Suprapubic skin (tissue), 4 donors: ENCODE measurements around the gene REP15. TPM values are rescaled to one million over a fixed set of nuclear protein-coding genes. Genes with fewer than 3 reads are reported as not detected.

ENCODE experiments used
- DNase-seq, 2 donors: peaks; one replicate each; pipeline ENCODE4 v3.0.0-alpha.2; 2019; ENCODE audit warnings: low spot score in 2 of 2
- H3K27ac ChIP-seq: fragments of 200-600 bp; sonication (generic); one replicate; pipeline ENCODE4 v1.5.1; 2019
- H3K27me3 ChIP-seq: fragments of 200-600 bp; sonication (generic); one replicate; pipeline ENCODE4 v1.5.1; 2019
- H3K36me3 ChIP-seq: fragments of 200-600 bp; sonication (generic); one replicate; pipeline ENCODE4 v1.5.1; 2019
- H3K4me1 ChIP-seq: fragments of 200-600 bp; sonication (generic); one replicate; pipeline ENCODE4 v1.5.1; 2019
- H3K4me3 ChIP-seq: fragments of 200-600 bp; sonication (generic); one replicate; pipeline ENCODE4 v1.5.1; 2019; ENCODE audit warnings: mild to moderate bottlenecking
- H3K9me3 ChIP-seq: fragments of 200-600 bp; sonication (generic); one replicate; pipeline ENCODE4 v1.5.1; 2019
- CTCF ChIP-seq, 2 donors: fragments of 200-600 bp in 1 of 2; fragments of 450-650 bp in 1 of 2; sonication (generic) in 1 of 2; IDR thresholded peaks; one replicate each; pipeline ENCODE4 v1.5.1; 2016 to 2019; ENCODE audit warnings: antibody characterized with exemption in 2 of 2, mild to moderate bottlenecking in 1 of 2, moderate library complexity in 1 of 2
- EP300 ChIP-seq: sonication (generic); formaldehyde crosslinking; IDR thresholded peaks from one replicate; pipeline ENCODE4 v1.6.1; 2017; ENCODE audit warnings: antibody characterized with exemption
- POLR2A ChIP-seq, 2 donors: fragments of 450-650 bp; IDR thresholded peaks; one replicate each; pipeline ENCODE4 v1.6.1; 2017; ENCODE audit warnings: antibody characterized with exemption in 2 of 2, mild to moderate bottlenecking in 2 of 2, moderate library complexity in 2 of 2
- POLR2AphosphoS5 ChIP-seq, 3 donors: sonication (generic); formaldehyde crosslinking; IDR thresholded peaks; one replicate each; pipeline ENCODE4 v1.6.1; 2017; ENCODE audit warnings: antibody characterized with exemption in 3 of 3
- WGBS: methylation state at CpG from one replicate; pipeline ENCODE4 v1.1.5; 2018; 5-methylcytosine and 5-hydroxymethylcytosine counted together
- total RNA-seq, 4 donors: library from RNA; depleted of rRNA; stranded (reverse); fragments of >200 nt; gene quantifications; one replicate each; pipeline ENCODE4 v1.1.0, GENCODE V29; 2016

Gene REP15
- total RNA-seq, 4 donors from 2014 or later = 0.99 to 2.1 (median 1.5) TPM

GRCh38 chr12:27657296-27657695 lies 39.0 kb upstream of the REP15 start:
- TF ChIP-seq POLR2AphosphoS5 (IDR thresholded peaks at IDR 0.05) (no peak), POLR2A (IDR thresholded peaks at IDR 0.05) (no peak), CTCF (IDR thresholded peaks at IDR 0.05) (no peak), EP300 (no peak)
- Histone ChIP-seq H3K4me1 (no peaks in the 10 kb centered on the region), H3K9me3 (no peaks in the 10 kb centered on the region), H3K4me3 (no peak overlapping the region), H3K36me3 (peaks cover 40% of the 10 kb centered on the region), H3K27me3 (no peaks in the 10 kb centered on the region), H3K27ac (no peak overlapping the region)
- no peak for DNase-seq
- WGBS = 94% methylated on average over 4 of the region's 4 CpGs

DNA sequence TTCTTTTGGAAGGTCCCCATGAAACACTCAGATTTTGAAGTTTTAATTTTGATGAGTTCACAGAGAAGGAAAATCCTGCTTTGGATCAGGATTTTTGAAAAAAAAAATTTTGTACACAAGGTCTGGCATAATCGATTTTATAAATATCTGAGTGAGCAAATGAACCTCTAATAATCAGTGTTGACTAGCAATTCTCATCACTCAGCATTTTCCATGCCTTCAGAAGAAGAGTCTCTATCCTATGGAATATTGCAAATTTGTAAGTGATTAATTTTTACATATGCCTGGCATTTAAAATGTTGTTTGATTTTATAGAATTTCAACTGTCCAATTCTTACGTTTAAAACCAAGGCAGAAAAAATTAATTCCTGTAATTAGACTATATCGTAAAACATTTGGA lies 30.5 kb upstream of the REP15 start:
- no peak overlapping the region for H3K4me3 ChIP-seq
- no peak overlapping the region for H3K27ac ChIP-seq
- DNase-seq = no peak
- TF ChIP-seq POLR2A (IDR thresholded peaks at IDR 0.05) = no peak
- TF ChIP-seq CTCF (IDR thresholded peaks at IDR 0.05) = no peak
- no peak for TF ChIP-seq POLR2AphosphoS5 (IDR thresholded peaks at IDR 0.05)
- no peak for TF ChIP-seq EP300
- H3K27me3 ChIP-seq = no peaks in the 10 kb centered on the region
- H3K9me3 ChIP-seq = no peaks in the 10 kb centered on the region
- 73% methylated on average over 3 of the region's 3 CpGs for WGBS
- peaks cover 70% of the 10 kb centered on the region for H3K36me3 ChIP-seq
- no peaks in the 10 kb centered on the region for H3K4me1 ChIP-seq

DNA sequence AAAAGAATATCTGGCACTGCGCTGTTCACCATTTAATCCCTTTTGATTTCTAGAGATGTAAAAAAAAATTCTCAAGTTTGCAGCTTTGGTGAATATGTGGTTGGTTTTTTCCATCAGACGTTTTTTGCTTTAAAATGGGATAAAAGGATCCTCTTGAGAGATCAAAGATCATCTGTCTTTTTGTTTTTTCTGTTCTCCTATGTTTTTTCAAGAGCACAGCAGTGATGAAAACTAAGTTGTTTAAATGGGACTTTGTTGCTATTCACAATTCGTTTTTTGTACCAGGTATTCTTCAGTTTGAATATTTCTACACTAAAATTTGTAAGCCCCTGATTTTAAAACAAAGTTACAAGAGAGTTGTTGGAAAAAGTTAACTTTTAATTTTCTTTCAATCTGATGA lies 29.7 kb upstream of the REP15 start:
- Histone ChIP-seq H3K27me3 (no peaks in the 10 kb centered on the region), H3K27ac (no peak overlapping the region), H3K4me1 (no peaks in the 10 kb centered on the region), H3K36me3 (peaks cover 68% of the 10 kb centered on the region), H3K4me3 (no peak overlapping the region), H3K9me3 (no peaks in the 10 kb centered on the region)
- DNase-seq = no peak
- 54% methylated on average over 3 of the region's 3 CpGs for WGBS
- TF ChIP-seq POLR2AphosphoS5 (IDR thresholded peaks at IDR 0.05) (no peak), POLR2A (IDR thresholded peaks at IDR 0.05) (no peak), EP300 (no peak), CTCF (IDR thresholded peaks at IDR 0.05) (no peak)

GRCh38 chr12:27667540-27667939 lies 28.7 kb upstream of the REP15 start:
- WGBS = 84% methylated on average over 6 of the region's 6 CpGs
- Histone ChIP-seq H3K36me3 (peaks cover 65% of the 10 kb centered on the region), H3K4me3 (no peak overlapping the region), H3K27ac (no peak overlapping the region), H3K9me3 (no peaks in the 10 kb centered on the region), H3K4me1 (peaks cover 5% of the 10 kb centered on the region), H3K27me3 (no peaks in the 10 kb centered on the region)
- DNase-seq = no peak
- TF ChIP-seq POLR2AphosphoS5 (IDR thresholded peaks at IDR 0.05) = no peak
- no peak for TF ChIP-seq EP300
- no peak for TF ChIP-seq CTCF (IDR thresholded peaks at IDR 0.05)
- TF ChIP-seq POLR2A (IDR thresholded peaks at IDR 0.05) = no peak

DNA sequence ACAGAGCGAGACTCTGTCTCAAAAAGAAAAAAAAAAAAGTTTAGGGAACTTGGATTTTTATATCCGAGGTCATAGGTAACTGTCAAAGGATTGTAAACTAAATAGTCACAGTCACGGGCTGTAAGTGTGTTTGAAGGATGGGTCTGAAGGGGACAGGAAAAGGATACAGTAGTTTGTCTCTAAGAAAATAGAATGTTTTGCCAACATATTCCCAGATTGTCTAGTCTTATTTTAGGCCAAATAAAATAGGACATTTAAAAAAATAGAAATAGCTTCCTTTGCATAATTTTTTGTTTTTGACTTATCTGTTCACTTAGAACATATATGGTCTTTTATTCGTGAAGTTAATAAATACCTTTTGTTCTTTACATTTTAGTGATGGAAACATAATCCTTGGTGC lies 24.2 kb upstream of the REP15 start:
- H3K4me1 ChIP-seq = peaks cover 6% of the 10 kb centered on the region
- no peaks in the 10 kb centered on the region for H3K9me3 ChIP-seq
- no peak overlapping the region for H3K4me3 ChIP-seq
- H3K27ac ChIP-seq = no peak overlapping the region
- H3K27me3 ChIP-seq = no peaks in the 10 kb centered on the region
- peaks cover 49% of the 10 kb centered on the region for H3K36me3 ChIP-seq
- TF ChIP-seq CTCF (IDR thresholded peaks at IDR 0.05) (no peak), EP300 (no peak), POLR2A (IDR thresholded peaks at IDR 0.05) (no peak), POLR2AphosphoS5 (IDR thresholded peaks at IDR 0.05) (no peak)
- WGBS = 77% methylated on average over 4 of the region's 4 CpGs
- DNase-seq = no peak
